ENCODE results near the gene PLEKHG4.
A peak's percentile ranks its signal among the peaks of the same experiment; 100 is the strongest.

PLEKHG4 gene

DNA sequence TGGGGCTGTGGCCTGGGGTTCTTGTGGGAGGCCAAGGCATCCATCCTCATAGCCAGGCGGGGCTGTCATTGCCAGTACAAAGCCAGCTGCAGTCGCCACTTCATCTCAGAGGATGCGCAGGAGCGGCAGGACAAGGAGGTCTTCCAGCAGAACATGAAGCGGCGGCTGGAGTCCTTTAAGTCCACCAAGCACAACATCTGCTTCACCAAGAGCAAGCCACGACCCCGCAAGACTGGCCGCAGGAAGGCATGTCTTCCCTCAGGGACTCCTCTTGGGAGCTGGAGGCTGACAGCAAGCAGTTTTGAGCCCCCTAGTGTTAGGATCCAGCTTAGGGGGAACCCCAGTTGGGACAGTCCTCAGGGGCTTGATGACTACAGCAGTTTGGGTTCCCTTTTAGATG is 15.1 kb upstream of the PLEKHG4 start:
- DNase-seq, result no peak

DNA sequence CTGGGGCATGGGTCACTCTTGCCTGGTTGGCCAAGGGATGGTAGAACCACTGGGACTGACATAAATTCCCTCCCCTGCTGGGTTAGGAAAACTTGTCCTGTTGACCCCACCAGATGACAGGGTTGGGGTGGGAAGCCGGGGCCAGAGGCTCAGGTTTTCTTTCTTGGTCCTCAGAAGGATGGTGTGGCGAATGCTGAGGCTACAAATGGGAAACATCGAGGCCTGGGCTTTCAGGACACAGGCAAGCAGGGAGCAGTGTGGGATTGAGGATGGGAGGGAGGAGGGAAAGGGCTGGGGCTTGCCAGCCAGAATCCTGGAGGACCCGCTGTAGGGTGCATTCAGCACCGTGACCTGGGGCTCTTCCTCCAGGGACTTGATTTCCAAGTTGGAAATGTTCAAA is 14.5 kb upstream of the PLEKHG4 start:
- no peak for DNase-seq

DNA sequence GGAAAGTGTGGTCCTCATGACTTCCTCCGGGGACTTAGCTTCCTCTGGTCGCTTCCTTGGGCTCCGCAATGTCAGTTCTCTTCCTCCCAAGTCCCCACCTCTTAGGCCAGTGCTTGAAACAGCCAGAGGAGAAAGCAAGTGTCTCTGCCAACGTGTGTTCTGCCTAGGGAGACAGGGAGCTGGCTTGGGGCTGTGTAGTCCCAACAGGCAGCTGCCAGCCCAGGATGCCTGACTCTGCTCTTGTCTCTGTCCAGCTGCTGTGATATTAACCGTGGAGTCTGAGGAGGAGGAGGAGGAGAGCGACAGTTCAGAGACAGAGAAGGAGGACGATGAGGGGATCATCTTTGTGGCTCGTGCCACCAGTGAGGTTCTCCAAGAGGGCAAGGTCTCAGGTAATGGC is 13.5 kb upstream of the PLEKHG4 start:
- DNase-seq, result no peak

DNA sequence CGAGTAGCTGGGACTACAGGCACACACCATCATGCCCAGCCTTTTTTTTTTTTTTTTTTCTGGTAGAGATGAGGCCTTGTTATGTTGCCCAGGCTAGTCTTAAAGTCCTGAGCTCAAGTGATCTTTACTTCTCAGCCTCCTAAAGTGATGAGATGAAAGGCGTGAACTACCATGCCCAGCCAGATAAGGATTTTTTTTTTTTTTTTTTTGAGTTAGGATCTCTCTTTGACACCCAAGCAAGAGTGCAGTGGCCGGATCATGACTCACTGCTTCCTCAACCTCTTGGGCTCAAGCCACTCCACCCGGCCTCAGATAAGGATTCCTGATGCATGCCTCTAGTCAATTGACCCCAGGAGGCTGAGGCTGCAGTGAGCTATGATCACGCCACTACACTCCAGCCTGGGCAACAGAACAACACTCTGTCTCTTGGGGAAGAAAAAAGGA is 11.2 kb upstream of the PLEKHG4 start:
- no peak for DNase-seq

DNA sequence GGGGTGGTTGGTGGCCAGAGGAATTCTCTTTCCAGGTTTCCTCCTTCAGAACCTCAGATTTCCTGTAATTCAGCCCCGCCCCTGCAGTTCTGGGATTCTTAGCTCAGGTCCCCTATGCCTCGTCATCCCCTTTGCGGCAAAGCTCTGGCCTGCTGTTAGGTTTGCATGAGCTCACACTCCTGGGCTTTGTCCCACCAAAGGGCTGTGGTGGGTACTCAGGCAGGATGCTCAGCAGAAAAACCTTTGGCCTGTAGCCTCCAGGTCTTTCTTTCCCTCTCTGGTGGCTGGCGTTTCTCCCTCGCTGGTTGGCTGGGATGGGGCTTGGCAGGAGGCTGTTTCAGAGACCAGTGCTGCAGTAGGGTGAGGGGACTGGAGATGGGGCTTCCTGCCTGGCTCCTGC is 9.6 kb upstream of the PLEKHG4 start:
- DNase-seq, result no peak

DNA sequence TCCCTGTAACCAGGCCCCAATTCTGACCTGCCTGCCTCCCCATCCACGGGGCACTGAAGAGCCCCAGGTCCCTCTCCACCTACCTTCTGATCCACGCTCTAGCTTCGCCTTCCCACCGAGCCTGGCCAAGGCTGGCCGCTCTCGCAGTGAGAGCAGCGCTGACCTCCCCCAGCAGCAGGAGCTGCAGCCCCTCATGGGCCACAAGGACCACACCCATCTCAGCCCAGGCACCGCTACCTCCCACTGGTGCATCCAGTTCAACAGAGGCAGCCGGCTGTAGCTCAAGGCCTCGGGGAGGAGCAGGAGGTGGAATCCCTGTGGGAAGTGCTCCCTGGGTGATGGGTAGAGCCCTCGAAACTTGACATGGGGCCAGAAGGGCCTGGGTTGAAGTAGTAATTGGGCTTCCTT is 8.4 kb upstream of the PLEKHG4 start:
- no peak for DNase-seq

DNA sequence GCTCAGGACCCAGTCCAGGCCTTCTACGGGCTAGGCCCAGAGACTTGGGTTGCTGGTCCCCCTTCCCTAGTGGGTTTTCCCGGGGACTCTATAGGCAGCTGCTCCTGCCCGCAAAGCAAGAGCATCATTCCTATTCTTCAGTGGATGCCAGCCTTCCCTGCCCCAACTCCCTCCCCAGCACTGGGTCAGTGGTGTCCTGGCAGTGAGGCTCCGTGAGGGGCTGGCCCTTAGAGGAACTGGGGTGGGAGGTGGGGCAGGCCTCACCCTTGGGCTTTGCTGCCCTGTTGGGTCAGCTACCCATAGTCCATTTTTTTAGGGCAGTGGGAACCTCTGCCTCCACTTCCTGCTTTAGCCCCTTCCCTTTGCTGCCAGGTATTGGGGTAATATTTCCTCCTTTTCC is 7.9 kb upstream of the PLEKHG4 start:
- DNase-seq, result no peak

DNA sequence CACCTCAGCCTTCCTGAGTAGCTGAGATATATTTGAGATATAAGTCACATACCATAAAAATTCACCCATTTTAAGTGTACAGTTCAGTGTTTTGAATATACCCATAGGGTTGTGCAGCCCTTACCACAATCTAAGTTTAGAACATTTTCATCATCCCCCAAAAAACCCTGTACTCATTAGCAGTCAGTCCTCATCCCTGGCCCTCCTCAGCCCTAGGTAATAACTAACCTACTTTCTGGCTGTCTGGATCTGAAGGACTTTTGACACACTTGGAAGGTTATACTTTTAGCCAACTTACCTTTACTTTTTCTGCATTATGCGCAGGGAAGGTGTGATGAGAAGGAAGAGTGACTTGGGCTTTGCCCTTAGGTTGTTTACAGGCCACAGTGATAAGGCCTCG is 4.0 kb upstream of the PLEKHG4 start:
- DNase-seq, result no peak

DNA sequence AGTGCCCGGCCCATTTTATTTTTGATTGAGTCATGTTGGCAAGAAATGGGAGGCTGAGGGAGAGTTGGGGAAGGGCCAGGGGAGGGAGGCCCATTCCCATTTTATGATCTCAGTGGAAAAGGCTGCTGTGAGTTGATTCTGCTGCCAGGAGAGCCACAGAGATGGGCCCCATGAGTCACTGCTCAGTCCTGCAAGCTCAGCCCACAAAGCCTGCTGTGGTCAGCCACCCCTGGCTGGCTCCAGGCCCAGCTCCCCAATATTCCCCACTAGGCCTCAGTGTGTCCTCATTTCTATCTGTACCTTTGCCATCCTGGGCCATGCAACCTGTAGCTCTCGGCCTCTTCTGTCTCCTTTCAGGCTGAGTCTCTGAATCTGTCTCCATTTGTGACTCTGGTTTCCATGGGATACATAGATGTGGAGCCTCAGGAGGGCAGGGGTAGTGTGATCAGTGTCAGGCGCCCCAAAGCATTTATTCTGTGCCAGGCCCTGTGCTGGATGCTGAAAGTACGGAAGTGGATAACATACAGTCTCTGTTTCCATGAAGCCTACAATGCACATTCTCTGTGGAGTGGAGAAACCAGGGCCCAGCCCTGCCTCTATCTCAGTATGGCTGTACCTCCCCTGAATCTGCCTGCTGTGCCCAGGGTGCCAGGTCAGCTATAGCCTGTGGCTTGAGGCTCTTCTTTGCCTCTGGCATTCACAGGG is 1.9 kb upstream of the PLEKHG4 start:
- DNase-seq, result peak in 1 of 2 experiments; percentile 64

DNA sequence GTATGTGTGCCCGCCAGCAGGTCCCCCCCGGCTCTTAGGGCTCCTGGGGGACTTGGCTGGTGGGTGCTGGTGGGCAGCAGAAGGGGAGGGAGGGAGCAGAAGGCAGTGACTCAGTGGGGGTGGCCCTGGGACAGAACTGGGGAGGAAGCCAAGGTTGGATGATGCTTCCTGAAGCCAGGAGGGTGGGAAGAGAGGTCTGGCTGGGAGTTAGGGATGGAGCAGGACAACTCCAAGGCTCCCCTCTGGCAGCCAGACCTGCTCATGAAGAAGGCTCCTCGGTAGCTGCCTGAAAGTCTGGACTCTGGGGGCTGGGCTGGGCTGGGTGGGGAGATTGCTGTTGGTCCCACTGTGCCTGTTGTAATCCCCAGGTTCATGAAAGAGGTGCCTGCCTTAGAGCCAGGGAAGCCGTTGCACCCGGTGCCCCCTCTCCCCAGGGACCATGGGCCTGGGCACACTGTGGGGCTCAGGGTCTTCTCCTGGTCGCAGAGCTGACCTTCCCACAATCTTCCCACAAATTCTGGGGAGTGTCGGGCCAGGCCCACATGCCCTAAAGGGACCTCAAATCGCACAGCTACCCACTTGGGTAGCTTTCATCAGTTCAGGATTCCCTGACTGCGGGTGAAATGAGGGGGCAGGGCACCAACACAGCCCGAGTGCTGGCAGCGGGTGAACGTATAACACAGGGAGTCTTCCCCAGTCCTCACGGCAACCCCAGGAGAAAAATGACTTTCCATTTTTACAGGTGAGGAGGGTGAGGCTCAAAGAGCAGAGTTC is 1.1 kb upstream of the PLEKHG4 start:
- peak in 1 of 2 experiments; percentile 41 for DNase-seq

DNA sequence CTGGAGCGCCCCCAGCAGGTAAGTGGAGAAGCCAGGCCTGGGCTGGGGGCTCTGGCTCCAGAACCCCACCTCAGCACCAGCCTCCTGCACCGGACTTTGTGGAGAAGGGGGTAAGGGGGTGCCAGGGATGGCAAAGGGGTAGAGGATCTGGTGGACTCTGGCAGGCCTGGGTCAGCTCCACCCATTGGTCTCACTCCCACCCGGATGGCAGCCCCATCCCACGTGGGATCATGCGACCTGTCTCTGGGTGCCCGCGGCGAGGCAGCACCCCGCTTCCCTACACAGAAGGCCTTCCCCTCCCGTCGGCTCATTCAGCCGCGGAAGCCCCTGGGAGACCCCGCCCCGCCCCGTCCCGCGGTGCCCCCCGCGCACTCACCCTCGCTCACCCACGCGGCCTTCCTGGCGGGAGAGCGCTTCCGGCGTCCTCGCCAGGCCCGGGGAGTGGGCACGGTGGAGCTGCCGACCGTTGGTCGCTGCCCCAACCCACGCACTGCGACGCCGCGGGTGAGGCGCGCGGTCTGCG is 498 bp upstream of the PLEKHG4 start:
- DNase-seq, result peak in 1 of 2 experiments; percentile 69

DNA sequence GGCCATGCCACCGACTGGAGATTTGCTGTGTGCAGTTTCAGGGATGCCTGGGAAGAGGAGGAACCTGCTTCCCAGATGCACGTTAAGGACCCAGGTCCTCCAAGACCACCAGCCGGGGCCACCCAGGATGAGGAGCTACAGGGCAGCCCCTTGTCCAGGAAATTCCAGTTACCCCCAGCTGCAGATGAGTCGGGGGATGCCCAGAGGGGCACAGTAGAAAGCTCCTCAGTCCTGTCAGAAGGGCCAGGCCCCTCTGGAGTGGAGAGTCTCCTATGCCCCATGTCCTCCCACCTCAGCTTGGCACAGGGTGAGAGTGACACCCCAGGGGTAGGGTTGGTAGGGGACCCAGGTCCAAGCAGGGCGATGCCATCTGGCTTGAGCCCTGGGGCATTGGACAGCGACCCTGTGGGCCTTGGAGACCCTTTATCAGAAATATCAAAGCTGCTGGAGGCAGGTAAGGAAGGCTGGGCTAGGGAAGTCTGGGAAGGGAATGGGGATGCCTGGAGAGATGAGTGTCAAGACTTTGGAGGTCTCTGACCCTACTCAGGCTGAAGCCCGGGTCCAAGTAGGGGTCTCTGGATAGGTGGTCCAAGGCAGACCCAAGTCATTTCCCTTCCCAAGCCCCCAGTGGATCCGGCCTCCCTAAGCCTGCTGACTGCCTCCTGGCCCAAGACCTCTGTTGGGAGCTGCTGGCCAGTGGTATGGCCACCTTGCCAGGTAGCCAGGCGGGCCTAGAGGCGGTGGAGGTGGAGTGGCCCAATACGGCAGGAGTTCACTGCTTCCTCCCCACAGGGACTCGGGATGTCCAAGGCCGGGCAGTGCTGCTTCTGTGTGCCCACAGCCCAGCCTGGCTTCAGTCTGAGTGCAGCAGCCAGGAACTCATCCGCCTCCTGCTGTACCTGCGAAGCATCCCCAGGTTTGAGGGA is 1.0 kb downstream of the PLEKHG4 start:
- DNase-seq, result no peak

DNA sequence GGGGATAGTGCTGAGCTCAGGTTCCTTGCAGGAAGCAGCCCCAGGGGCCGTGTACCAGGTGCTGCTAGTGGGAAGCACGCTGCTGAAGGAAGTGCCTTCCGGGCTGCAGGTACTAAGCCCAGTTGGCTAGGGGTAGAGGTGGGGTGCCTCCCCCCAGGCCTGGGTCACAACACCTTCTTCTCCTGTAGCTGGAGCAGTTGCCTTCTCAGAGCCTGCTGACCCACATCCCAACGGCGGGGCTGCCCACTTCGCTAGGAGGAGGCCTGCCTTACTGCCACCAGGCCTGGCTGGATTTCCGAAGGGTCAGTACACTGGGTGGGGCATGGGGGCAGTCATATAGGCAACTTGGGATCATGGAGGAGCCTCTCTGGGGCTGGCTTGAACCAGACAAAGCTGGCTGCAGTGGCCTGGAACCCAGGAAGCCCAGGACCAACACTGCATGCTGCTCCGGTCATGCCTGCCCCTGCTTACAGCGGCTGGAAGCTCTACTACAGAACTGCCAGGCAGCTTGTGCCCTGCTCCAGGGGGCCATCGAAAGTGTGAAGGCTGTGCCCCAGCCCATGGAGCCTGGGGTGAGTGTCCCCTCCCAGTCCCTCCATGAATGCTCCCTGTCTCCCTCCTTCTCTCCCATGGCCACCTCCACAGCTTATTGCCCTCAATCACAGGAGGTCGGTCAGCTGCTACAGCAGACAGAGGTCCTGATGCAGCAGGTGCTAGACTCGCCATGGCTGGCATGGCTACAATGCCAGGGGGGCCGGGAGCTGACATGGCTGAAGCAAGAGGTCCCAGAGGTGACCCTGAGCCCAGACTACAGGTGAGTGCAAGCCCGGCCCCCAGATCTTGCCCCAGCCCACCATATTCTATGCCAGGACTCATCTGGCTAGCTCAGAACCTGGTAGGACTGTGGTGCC is 2.5 kb downstream of the PLEKHG4 start:
- DNase-seq, result no peak

DNA sequence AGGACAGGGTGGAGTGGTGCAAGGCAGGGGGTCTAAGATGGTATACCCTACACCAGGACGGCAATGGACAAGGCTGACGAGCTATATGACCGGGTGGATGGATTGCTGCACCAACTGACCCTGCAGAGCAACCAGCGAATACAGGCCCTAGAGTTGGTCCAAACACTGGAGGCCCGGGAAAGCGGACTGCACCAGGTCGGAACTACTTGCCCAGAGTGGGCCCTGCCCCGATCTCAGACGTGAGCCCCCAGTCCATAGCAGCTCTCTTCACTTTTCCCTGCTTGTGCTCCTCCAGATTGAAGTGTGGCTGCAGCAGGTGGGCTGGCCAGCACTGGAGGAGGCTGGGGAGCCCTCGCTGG is 3.1 kb downstream of the PLEKHG4 start:
- DNase-seq, result no peak

DNA sequence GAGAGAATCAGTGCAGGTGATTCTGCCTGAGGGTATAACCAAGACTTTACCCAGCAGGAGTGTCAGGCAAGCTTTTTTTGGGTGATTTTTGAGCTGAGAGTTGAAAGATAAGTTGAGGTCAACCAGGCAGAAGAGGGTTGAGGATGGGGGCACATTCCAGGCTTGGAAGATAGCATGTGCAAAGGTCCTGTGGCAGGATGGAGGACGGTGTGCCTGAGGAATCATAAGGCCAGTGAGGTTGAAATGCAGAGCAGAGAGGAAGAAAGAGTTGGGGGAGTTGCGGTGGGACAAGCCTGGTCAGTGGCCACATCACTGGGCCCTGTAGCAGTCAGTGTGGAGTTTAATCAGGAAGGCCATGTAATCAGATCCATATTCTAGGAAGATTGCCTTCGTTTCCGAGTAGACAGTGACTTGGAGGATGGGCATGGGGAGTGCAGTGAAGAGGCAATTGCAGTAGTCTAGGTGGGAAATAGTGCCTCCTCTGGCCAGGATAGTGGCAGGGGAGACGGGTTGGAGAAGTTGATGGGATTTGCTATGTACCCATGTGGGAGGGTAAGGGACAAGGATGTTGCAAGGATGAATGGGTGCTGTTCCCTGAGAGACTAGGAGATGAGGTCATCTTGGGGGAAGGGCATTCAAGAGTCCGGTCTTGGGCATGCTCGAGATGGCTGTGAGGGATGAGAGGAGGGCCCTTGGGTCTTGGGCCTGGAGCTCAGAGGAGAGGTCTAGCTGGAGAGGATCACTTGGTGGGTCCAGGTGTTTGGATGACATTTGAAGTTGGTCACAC is 3.9 kb downstream of the PLEKHG4 start:
- DNase-seq, result no peak

DNA sequence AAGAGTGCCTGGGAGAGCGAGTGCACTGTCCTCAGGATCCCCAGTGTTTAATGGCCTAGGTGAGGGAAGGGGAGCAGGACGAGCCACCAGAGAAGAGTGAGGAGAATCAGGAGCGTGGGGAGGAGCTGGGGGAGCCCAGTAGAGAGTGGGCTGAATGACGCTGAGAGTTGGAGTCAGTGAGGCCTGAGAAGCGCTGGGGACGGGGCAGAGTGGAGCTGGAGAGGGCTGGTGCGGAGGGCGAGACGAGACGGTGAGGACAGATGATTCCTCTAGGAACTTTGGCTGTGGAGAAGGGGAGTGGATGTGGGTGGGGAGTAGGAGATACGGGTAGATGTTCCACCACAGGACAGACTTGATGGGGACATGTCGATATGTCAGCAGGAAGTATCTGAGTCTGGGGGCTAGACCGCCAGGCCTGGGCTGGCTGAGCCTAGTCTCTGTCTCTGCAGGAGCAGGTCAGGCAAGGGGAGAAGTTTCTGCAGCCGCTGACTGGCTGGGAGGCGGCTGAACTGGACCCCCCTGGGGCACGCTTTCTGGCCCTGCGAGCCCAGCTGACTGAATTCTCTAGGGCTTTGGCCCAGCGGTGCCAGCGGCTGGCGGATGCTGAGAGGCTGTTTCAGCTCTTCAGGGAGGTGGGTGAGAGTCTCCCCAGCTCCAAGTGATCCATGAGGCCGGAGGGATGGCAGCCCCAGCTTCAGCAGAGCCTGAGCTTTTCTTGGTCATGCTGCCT is 4.7 kb downstream of the PLEKHG4 start:
- no peak for DNase-seq

DNA sequence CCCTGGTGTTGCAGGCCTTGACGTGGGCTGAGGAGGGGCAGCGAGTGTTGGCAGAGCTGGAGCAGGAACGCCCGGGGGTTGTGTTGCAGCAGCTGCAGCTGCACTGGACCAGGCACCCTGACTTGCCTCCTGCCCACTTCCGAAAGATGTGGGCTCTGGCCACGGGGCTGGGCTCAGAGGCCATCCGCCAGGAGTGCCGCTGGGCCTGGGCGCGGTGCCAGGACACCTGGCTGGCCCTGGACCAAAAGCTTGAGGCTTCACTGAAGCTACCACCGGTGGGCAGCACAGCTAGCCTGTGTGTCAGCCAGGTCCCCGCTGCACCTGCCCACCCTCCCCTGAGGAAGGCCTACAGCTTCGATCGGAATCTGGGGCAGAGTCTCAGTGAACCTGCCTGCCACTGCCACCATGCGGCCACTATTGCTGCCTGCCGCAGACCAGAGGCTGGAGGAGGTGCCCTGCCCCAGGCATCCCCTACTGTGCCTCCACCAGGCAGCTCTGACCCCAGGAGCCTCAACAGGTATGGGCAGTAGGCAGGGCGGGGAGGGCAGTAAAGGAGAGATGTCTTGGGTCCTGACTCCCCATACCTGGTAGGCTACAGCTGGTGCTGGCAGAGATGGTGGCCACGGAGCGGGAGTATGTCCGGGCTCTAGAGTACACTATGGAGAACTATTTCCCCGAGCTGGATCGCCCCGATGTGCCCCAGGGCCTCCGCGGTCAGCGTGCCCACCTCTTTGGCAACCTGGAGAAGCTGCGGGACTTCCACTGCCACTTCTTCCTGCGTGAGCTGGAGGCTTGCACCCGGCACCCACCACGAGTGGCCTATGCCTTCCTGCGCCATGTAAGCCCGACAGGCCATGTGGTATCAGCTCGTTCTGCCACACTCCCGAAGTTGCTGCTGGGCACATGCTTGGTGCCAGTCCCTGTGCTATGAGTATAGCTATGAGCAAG is 5.6 kb downstream of the PLEKHG4 start:
- DNase-seq, result no peak

DNA sequence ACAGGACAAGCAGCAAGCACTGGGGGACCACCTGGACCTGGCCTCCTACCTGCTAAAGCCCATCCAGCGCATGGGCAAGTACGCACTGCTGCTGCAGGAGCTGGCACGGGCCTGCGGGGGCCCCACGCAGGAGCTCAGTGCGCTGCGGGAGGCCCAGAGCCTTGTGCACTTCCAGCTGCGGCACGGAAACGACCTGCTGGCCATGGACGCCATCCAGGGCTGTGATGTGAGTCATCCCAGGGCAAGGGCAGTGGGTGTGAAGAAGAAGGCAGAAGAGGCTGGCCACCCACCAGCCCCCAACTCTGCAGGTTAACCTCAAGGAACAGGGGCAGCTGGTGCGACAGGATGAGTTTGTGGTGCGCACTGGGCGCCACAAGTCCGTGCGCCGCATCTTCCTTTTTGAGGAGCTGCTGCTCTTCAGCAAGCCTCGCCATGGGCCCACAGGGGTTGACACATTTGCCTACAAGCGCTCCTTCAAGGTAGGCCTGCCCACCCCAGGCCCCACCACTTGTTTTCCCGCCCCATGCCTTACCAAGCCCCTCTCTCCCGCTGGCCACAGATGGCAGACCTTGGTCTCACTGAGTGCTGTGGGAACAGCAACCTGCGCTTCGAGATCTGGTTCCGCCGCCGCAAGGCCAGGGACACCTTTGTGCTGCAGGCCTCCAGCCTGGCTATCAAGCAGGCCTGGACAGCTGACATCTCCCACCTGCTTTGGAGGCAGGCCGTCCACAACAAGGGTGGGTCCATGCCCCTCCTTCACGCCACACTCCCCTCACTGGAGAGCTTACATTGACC is 7.3 kb downstream of the PLEKHG4 start:
- DNase-seq, result no peak

DNA sequence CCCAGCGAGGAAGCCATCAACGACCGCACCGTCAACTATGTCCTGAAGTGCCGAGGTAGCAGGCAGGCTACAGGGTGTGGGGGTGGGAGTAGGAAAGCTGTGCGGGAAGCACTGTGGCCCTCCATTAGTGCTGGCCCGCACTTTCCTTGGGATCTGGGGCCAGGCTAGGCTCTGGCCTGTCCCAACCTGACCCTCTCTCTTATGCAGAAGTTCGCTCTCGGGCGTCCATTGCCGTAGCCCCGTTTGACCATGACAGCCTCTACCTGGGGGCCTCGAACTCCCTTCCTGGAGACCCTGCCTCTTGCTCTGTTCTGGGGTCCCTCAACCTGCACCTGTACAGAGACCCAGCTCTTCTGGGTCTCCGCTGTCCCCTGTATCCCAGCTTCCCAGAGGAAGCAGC is 8.6 kb downstream of the PLEKHG4 start:
- DNase-seq, result no peak

Measured in NCI-H446 (cell line).